ENCODE data around the gene CDK16.
A peak's percentile ranks its signal among the peaks of the same experiment; 100 is the strongest.

CDK16 gene

GRCh38 chrX:47185241-47185640 lies 33.2 kb upstream of the CDK16 start:
- H3K9me3 ChIP-seq (ENCODE audit: control insufficient read depth in 2 of 2, low read length in 2 of 2): no peaks in the 10 kb centered on the region
- no peak overlapping the region for H3K4me3 ChIP-seq (ENCODE audit: low read length in 2 of 2)
- H3K36me3 ChIP-seq (ENCODE audit: control insufficient read depth in 2 of 2, insufficient read depth in 2 of 2, low read length in 2 of 2): peaks cover 26 to 33% of the 10 kb centered on the region in 2 donors
- H3K9ac ChIP-seq (ENCODE audit: low read depth in 1 of 2, low read length in 2 of 2): no peak overlapping the region
- H3K27ac ChIP-seq (ENCODE audit: low read depth in 2 of 2, low read length in 2 of 2): no peak overlapping the region
- no peaks in the 10 kb centered on the region for H3K4me1 ChIP-seq (ENCODE audit: control insufficient read depth in 2 of 2, insufficient read depth in 2 of 2, low read length in 2 of 2)
- H3K27me3 ChIP-seq (ENCODE audit: control insufficient read depth in 2 of 2, insufficient read depth in 2 of 2, low read length in 2 of 2): peaks cover 8 to 11% of the 10 kb centered on the region in 2 donors

- no peak overlapping the region for H3K4me3 ChIP-seq (ENCODE audit: low read length in 2 of 2)
- H3K4me1 ChIP-seq (ENCODE audit: control insufficient read depth in 2 of 2, insufficient read depth in 2 of 2, low read length in 2 of 2): no peaks in the 10 kb centered on the region
- no peaks in the 10 kb centered on the region for H3K9me3 ChIP-seq (ENCODE audit: control insufficient read depth in 2 of 2, low read length in 2 of 2)
- H3K27me3 ChIP-seq (ENCODE audit: control insufficient read depth in 2 of 2, insufficient read depth in 2 of 2, low read length in 2 of 2): peaks cover 8 to 9% of the 10 kb centered on the region in 2 donors
- no peak overlapping the region for H3K9ac ChIP-seq (ENCODE audit: low read depth in 1 of 2, low read length in 2 of 2)
- H3K36me3 ChIP-seq (ENCODE audit: control insufficient read depth in 2 of 2, insufficient read depth in 2 of 2, low read length in 2 of 2): peaks cover 24 to 33% of the 10 kb centered on the region in 2 donors
- H3K27ac ChIP-seq (ENCODE audit: low read depth in 2 of 2, low read length in 2 of 2): no peak overlapping the region
Measured at GRCh38 chrX:47186096-47186740, 32.3 kb upstream of the CDK16 start.

- H3K27me3 ChIP-seq (ENCODE audit: control insufficient read depth in 2 of 2, insufficient read depth in 2 of 2, low read length in 2 of 2): peaks cover 7 to 9% of the 10 kb centered on the region in 2 donors
Measured at GRCh38 chrX:47187106-47187677, 31.3 kb upstream of the CDK16 start.

GRCh38 chrX:47189906-47190305 lies 28.6 kb upstream of the CDK16 start:
- Histone ChIP-seq H3K9ac (ENCODE audit: low read depth in 1 of 2, low read length in 2 of 2) (no peak overlapping the region), H3K4me1 (ENCODE audit: control insufficient read depth in 2 of 2, insufficient read depth in 2 of 2, low read length in 2 of 2) (peaks cover 12 to 13% of the 10 kb centered on the region in 2 donors), H3K9me3 (ENCODE audit: control insufficient read depth in 2 of 2, low read length in 2 of 2) (no peaks in the 10 kb centered on the region), H3K27me3 (ENCODE audit: control insufficient read depth in 2 of 2, insufficient read depth in 2 of 2, low read length in 2 of 2) (peaks cover 3 to 9% of the 10 kb centered on the region in 2 donors), H3K36me3 (ENCODE audit: control insufficient read depth in 2 of 2, insufficient read depth in 2 of 2, low read length in 2 of 2) (peaks cover 8 to 12% of the 10 kb centered on the region in 2 donors), H3K27ac (ENCODE audit: low read depth in 2 of 2, low read length in 2 of 2) (no peak overlapping the region), H3K4me3 (ENCODE audit: low read length in 2 of 2) (no peak overlapping the region)

More at GRCh38 chrX:47187106-47187677, 31.3 kb upstream of the CDK16 start:
- Histone ChIP-seq H3K4me3 (ENCODE audit: low read length in 2 of 2) (no peak overlapping the region), H3K9me3 (ENCODE audit: control insufficient read depth in 2 of 2, low read length in 2 of 2) (no peaks in the 10 kb centered on the region), H3K4me1 (ENCODE audit: control insufficient read depth in 2 of 2, insufficient read depth in 2 of 2, low read length in 2 of 2) (no peaks in the 10 kb centered on the region), H3K27ac (ENCODE audit: low read depth in 2 of 2, low read length in 2 of 2) (no peak overlapping the region), H3K36me3 (ENCODE audit: control insufficient read depth in 2 of 2, insufficient read depth in 2 of 2, low read length in 2 of 2) (peaks cover 15 to 24% of the 10 kb centered on the region in 2 donors), H3K9ac (ENCODE audit: low read depth in 1 of 2, low read length in 2 of 2) (no peak overlapping the region)

GRCh38 chrX:47190445-47191269 lies 27.8 kb upstream of the CDK16 start:
- peak overlapping the region; percentile 54 to 75 for H3K4me3 ChIP-seq (ENCODE audit: low read length in 2 of 2)
- peak overlapping the region; percentile 7 to 65 for H3K27ac ChIP-seq (ENCODE audit: low read depth in 2 of 2, low read length in 2 of 2)
- no peaks in the 10 kb centered on the region for H3K9me3 ChIP-seq (ENCODE audit: control insufficient read depth in 2 of 2, low read length in 2 of 2)
- peaks cover 13 to 15% of the 10 kb centered on the region in 2 donors for H3K4me1 ChIP-seq (ENCODE audit: control insufficient read depth in 2 of 2, insufficient read depth in 2 of 2, low read length in 2 of 2)
- peak overlapping the region; percentile 63 for H3K9ac ChIP-seq (ENCODE audit: low read depth in 1 of 2, low read length in 2 of 2)
- H3K36me3 ChIP-seq (ENCODE audit: control insufficient read depth in 2 of 2, insufficient read depth in 2 of 2, low read length in 2 of 2): peaks cover 6 to 11% of the 10 kb centered on the region in 2 donors
- peaks cover 3 to 9% of the 10 kb centered on the region in 2 donors for H3K27me3 ChIP-seq (ENCODE audit: control insufficient read depth in 2 of 2, insufficient read depth in 2 of 2, low read length in 2 of 2)

GRCh38 chrX:47191331-47191730 lies 27.1 kb upstream of the CDK16 start:
- Histone ChIP-seq H3K27ac (ENCODE audit: low read depth in 2 of 2, low read length in 2 of 2) (peak overlapping the region in 1 of 2 donors; percentile 65), H3K9ac (ENCODE audit: low read depth in 1 of 2, low read length in 2 of 2) (peak overlapping the region; percentile 63), H3K27me3 (ENCODE audit: control insufficient read depth in 2 of 2, insufficient read depth in 2 of 2, low read length in 2 of 2) (peaks cover 3 to 6% of the 10 kb centered on the region in 2 donors), H3K36me3 (ENCODE audit: control insufficient read depth in 2 of 2, insufficient read depth in 2 of 2, low read length in 2 of 2) (peaks cover 6 to 7% of the 10 kb centered on the region in 2 donors), H3K4me3 (ENCODE audit: low read length in 2 of 2) (peak overlapping the region; percentile 54 to 75), H3K4me1 (ENCODE audit: control insufficient read depth in 2 of 2, insufficient read depth in 2 of 2, low read length in 2 of 2) (peaks cover 20% of the 10 kb centered on the region in 2 donors), H3K9me3 (ENCODE audit: control insufficient read depth in 2 of 2, low read length in 2 of 2) (no peaks in the 10 kb centered on the region)

- Histone ChIP-seq H3K4me3 (ENCODE audit: low read length in 2 of 2) (peak overlapping the region; percentile 54 to 75), H3K9ac (ENCODE audit: low read depth in 1 of 2, low read length in 2 of 2) (peak overlapping the region in 1 of 2 donors; percentile 63), H3K27ac (ENCODE audit: low read depth in 2 of 2, low read length in 2 of 2) (no peak overlapping the region), H3K9me3 (ENCODE audit: control insufficient read depth in 2 of 2, low read length in 2 of 2) (no peaks in the 10 kb centered on the region), H3K4me1 (ENCODE audit: control insufficient read depth in 2 of 2, insufficient read depth in 2 of 2, low read length in 2 of 2) (peaks cover 24% of the 10 kb centered on the region in 2 donors), H3K36me3 (ENCODE audit: control insufficient read depth in 2 of 2, insufficient read depth in 2 of 2, low read length in 2 of 2) (peaks cover 4 to 7% of the 10 kb centered on the region in 2 donors), H3K27me3 (ENCODE audit: control insufficient read depth in 2 of 2, insufficient read depth in 2 of 2, low read length in 2 of 2) (peaks cover 3 to 6% of the 10 kb centered on the region in 2 donors)
Measured at GRCh38 chrX:47191806-47192401, 26.6 kb upstream of the CDK16 start.

- H3K36me3 ChIP-seq (ENCODE audit: control insufficient read depth in 2 of 2, insufficient read depth in 2 of 2, low read length in 2 of 2): peaks cover 6 to 20% of the 10 kb centered on the region in 2 donors
- no peaks in the 10 kb centered on the region for H3K9me3 ChIP-seq (ENCODE audit: control insufficient read depth in 2 of 2, low read length in 2 of 2)
- peak within 1 kb of the TSS; percentile 90 to 95 for H3K27ac ChIP-seq (ENCODE audit: low read depth in 2 of 2, low read length in 2 of 2)
- peaks cover 0 to 6% of the 10 kb centered on the region in 2 donors for H3K27me3 ChIP-seq (ENCODE audit: control insufficient read depth in 2 of 2, insufficient read depth in 2 of 2, low read length in 2 of 2)
- peak within 1 kb of the TSS; percentile 92 to 96 for H3K4me3 ChIP-seq (ENCODE audit: low read length in 2 of 2)
- peaks cover 26 to 27% of the 10 kb centered on the region in 2 donors for H3K4me1 ChIP-seq (ENCODE audit: control insufficient read depth in 2 of 2, insufficient read depth in 2 of 2, low read length in 2 of 2)
- peak within 1 kb of the TSS; percentile 94 to 99 for H3K9ac ChIP-seq (ENCODE audit: low read depth in 1 of 2, low read length in 2 of 2)
Measured at GRCh38 chrX:47193475-47194193, 24.8 kb upstream of the CDK16 start, which contains the start of gene UBA1. UBA1 (plus strand) TSS chrX:47193829; CDS start chrX:47198803, 4,974 bp downstream.

GRCh38 chrX:47194194-47194787 lies 24.2 kb upstream of the CDK16 start:
- H3K9ac ChIP-seq (ENCODE audit: low read depth in 1 of 2, low read length in 2 of 2): peak overlapping the region; percentile 94 to 99
- H3K4me1 ChIP-seq (ENCODE audit: control insufficient read depth in 2 of 2, insufficient read depth in 2 of 2, low read length in 2 of 2): peaks cover 26 to 27% of the 10 kb centered on the region in 2 donors
- no peaks in the 10 kb centered on the region for H3K9me3 ChIP-seq (ENCODE audit: control insufficient read depth in 2 of 2, low read length in 2 of 2)
- H3K27ac ChIP-seq (ENCODE audit: low read depth in 2 of 2, low read length in 2 of 2): peak overlapping the region; percentile 90 to 95
- H3K36me3 ChIP-seq (ENCODE audit: control insufficient read depth in 2 of 2, insufficient read depth in 2 of 2, low read length in 2 of 2): peaks cover 13 to 27% of the 10 kb centered on the region in 2 donors
- peaks cover 0 to 6% of the 10 kb centered on the region in 2 donors for H3K27me3 ChIP-seq (ENCODE audit: control insufficient read depth in 2 of 2, insufficient read depth in 2 of 2, low read length in 2 of 2)
- H3K4me3 ChIP-seq (ENCODE audit: low read length in 2 of 2): peak overlapping the region; percentile 92 to 96
